Muscle of back (tissue), 10 donors: ENCODE measurements around the gene FKBP7. TPM values are rescaled to one million over a fixed set of nuclear protein-coding genes. Genes with fewer than 3 reads are reported as not detected.

Source experiments
- polyA plus RNA-seq, 10 donors: library from polyadenylated mRNA; unstranded; fragments of 120-200 nt; gene quantifications; one replicate each; pipeline ENCODE4 v1.2.1, GENCODE V29; 2013; ENCODE audit not compliant: insufficient read length in 10 of 10

The FKBP7 gene
- polyA plus RNA-seq, 10 donors: 45.9 to 78.8 (median 56.5) TPM

Other genes starting within 250 kb of the FKBP7 start
- 10 to 100 TPM; 43.4 to 65.5 (median 56.9) TPM for gene PRKRA, start 27.4 kb downstream of the FKBP7 start, polyA plus RNA-seq
- gene PJVK, start 27.2 kb downstream of the FKBP7 start, polyA plus RNA-seq: 10 to 100 TPM in 1 of 10 donors, 1 to 10 TPM in 9; 2.0 to 11.5 (median 4.1) TPM
- 10 to 100 TPM; 12.1 to 20.8 (median 16.6) TPM for gene PLEKHA3, start 1.9 kb upstream of the FKBP7 start, polyA plus RNA-seq